GM12874 (cell line): ENCODE results near the gene ST8SIA1.

ENCODE experiments used
- TF ChIP-seq, protein P1 (sequence below): IDR thresholded peaks from 2 replicates; pipeline ENCODE4 v1.5.1; 2011; ENCODE audit warnings: low read depth, mild to moderate bottlenecking, control low read depth, low read length, moderate library complexity; ENCODE audit not compliant: insufficient read depth

ST8SIA1 gene

DNA sequence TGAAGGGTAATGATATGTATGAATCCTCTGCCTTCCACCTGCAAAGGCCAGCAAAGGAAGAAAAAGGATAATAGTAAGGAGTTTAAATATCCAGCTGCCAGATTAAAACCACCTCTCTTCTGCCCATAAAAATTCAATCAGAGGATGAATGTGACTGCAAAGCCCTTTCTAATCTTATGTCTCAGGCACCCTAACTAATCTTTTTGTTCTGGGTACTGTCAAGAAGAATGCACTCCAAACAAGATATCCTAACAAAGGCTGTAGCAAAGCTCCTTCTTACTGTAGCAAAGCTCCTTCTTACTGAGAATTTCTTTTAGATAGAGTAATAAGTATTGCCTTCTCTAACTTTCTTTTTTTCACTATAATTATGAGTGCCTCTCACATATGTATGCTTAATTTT is 91.8 kb downstream of the ST8SIA1 start:
- TF ChIP-seq, protein P1, sequence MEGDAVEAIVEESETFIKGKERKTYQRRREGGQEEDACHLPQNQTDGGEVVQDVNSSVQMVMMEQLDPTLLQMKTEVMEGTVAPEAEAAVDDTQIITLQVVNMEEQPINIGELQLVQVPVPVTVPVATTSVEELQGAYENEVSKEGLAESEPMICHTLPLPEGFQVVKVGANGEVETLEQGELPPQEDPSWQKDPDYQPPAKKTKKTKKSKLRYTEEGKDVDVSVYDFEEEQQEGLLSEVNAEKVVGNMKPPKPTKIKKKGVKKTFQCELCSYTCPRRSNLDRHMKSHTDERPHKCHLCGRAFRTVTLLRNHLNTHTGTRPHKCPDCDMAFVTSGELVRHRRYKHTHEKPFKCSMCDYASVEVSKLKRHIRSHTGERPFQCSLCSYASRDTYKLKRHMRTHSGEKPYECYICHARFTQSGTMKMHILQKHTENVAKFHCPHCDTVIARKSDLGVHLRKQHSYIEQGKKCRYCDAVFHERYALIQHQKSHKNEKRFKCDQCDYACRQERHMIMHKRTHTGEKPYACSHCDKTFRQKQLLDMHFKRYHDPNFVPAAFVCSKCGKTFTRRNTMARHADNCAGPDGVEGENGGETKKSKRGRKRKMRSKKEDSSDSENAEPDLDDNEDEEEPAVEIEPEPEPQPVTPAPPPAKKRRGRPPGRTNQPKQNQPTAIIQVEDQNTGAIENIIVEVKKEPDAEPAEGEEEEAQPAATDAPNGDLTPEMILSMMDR: no peak

- TF ChIP-seq, protein P1: no peak
These were observed 96.3 kb downstream of the ST8SIA1 start for GRCh38 chr12:22238211-22238610.

GRCh38 chr12:22234561-22234960 is 99.9 kb downstream of the ST8SIA1 start:
- TF ChIP-seq, protein P1: no peak

- TF ChIP-seq, protein P1: no peak
These were observed 102.7 kb downstream of the ST8SIA1 start for GRCh38 chr12:22231836-22232235.

DNA sequence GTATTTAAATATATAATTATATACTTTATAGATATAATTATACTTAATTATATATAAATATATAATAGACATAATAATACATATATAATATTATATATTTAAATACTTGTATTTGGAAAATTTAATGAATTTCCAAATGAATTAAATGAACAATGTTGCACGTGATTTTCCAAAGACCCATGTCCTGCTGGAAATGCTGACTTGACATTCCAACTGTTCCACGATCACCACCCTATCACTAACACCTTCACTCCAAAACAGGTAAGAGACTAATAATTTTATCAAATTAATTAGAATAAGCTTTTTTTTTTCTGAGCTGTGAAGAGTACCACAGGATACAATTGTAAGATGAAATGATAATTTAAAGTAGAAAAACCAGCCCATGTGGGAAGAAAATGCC is 103.4 kb downstream of the ST8SIA1 start:
- TF ChIP-seq, protein P1: no peak

DNA sequence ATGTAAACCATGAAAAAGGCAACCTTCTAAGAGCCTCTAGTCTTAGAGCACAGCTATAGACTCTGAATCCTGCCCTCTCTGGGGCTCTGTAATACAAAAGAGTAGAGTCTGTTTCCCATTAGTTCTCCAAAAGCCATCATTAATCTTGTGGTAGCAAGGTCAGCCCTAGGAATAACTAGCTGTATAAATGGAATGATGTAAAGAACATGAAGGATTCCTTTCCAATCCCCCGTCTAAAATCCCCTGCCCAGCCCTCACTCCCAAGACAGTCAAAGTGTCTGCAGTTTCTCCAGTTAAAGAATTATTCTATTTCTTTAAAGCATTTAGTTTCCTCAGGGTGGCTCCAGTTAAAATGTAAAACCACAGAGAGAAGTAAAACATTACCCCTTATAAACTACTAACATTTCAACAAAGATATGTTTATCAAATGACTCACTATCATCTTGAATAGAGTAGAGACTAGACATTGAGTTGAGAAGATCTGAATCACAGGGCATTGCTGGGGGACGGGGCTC is 104.2 kb downstream of the ST8SIA1 start:
- TF ChIP-seq, protein P1: no peak

DNA sequence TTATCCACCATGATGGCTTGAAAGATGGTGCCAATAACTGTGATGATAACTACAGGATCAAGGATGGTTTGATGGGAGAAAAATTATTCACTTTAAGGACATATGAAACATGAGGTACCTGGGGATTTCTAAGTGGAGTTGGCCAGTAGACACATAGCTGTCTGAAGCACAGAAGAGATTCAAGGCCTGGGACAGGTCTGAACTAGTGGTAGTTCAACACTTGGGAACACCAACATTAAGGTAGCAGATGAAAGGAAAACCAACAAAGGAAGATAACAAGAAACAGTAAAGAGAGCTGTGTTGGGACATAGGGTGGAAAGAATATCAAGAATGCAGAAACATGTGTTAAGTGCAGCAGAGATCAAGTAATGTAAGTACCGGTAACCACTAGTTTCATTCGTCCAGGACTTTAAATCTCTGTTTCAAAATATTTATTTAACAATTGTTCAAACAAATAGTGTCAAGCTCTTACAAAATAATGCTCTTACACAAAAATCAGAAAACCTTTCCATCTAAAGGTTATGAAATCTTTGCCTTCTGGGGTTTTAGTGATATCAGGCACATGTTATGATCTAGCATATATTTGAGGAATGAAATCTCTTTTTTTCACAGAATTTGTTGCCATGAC is 104.7 kb downstream of the ST8SIA1 start:
- TF ChIP-seq, protein P1: no peak
